Thyroid gland (tissue), 4 donors: Measurements from ENCODE around the gene THAP11.

Experiments used
- POLR2A ChIP-seq, 2 donors: fragments of 450-650 bp; IDR thresholded peaks; one replicate each; pipeline ENCODE4 v1.6.1; 2017; ENCODE audit warnings: antibody characterized with exemption in 2 of 2, mild to moderate bottlenecking in 2 of 2, moderate library complexity in 1 of 2
- TF ChIP-seq, protein P1 (sequence below), 6 experiments: fragments of 200-600 bp in 3 of 6; fragments of 450-650 bp in 3 of 6; sonication (generic) in 3 of 6; IDR thresholded peaks; one replicate each; pipeline ENCODE4 v1.5.1; 2016 to 2019; ENCODE audit warnings: antibody characterized with exemption in 6 of 6, mild to moderate bottlenecking in 2 of 6, inconsistent platforms in 1 of 6, moderate library complexity in 1 of 6

DNA sequence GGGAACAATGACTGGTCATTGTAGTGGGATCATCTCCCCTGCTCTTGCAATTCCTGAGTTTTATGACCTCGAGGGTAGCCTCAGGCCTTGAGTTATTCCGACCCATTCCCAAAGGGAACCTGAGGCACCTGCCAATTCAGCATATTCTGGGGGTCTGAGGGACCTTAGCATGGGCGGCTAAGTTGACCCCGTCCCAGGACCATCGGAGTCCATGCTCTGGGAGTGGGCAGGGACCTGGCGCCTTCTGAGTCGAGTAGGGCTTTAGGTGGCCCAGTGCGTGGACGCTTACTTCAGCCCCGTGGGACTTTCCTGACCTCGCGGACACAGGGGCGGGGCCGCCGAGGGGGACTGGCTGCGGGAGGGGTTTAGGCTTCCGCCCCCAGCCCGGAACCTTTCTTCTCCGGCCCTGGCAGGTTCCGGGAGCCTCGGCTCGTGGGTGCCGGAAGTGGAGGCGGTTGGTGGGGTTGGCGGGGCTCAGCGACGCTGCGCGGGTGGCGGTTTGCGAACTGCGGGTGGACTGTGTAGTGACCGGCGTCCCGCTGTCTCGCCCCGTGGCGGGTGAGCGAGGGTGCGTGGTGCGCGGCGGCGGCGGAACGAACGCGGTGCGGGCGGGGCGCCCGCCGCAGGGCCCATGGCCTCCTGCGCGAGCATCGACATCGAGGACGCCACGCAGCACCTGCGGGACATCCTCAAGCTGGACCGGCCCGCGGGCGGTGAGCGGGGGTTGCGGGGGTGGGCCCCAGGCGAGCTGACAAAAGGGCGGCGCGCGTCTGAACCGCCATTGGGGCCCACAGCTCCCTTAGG, 30.7 kb downstream of the THAP11 start, which contains the start of gene EDC4:
- TF ChIP-seq, protein P1, sequence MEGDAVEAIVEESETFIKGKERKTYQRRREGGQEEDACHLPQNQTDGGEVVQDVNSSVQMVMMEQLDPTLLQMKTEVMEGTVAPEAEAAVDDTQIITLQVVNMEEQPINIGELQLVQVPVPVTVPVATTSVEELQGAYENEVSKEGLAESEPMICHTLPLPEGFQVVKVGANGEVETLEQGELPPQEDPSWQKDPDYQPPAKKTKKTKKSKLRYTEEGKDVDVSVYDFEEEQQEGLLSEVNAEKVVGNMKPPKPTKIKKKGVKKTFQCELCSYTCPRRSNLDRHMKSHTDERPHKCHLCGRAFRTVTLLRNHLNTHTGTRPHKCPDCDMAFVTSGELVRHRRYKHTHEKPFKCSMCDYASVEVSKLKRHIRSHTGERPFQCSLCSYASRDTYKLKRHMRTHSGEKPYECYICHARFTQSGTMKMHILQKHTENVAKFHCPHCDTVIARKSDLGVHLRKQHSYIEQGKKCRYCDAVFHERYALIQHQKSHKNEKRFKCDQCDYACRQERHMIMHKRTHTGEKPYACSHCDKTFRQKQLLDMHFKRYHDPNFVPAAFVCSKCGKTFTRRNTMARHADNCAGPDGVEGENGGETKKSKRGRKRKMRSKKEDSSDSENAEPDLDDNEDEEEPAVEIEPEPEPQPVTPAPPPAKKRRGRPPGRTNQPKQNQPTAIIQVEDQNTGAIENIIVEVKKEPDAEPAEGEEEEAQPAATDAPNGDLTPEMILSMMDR (IDR thresholded peaks at IDR 0.05) = peak in 1 of 6 experiments; percentile 13
- peak in 1 of 2 donors; percentile 58 for TF ChIP-seq POLR2A (IDR thresholded peaks at IDR 0.05)
